NCI-H2029 (cell line): ENCODE results near the gene GPR78.
A peak's percentile ranks its signal among the peaks of the same experiment; 100 is the strongest.

Source experiments
- DNase-seq: peaks from one replicate; lab custom pipeline; 2025; lab: John Stamatoyannopoulos, UW

Gene GPR78

DNA sequence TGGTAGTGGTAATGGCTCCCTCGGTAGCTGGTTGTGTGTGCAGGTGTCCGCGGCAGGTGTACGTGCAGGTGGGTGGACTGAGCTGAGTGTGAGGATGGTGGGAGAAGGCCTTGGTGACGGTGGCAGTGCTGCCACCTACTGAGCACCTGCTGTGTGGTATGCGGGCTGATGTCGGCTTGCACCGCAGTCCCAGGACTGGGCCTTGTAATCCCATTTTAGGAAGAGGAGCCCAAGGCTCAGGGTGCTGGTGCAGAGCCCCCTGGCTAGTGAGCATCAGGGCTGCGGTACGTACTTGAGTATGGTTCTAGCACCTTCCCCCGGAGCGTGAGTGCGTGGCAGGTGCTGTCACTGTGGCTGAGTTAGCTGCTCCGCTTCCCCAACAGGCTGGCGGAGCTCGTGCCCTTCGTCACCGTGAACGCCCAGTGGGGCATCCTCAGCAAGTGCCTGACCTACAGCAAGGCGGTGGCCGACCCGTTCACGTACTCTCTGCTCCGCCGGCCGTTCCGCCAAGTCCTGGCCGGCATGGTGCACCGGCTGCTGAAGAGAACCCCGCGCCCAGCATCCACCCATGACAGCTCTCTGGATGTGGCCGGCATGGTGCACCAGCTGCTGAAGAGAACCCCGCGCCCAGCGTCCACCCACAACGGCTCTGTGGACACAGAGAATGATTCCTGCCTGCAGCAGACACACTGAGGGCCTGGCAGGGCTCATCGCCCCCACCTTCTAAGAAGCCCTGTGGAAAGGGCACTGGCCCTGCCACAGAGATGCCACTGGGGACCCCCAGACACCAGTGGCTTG lies 6.7 kb downstream of the GPR78 start:
- no peak for DNase-seq

DNA sequence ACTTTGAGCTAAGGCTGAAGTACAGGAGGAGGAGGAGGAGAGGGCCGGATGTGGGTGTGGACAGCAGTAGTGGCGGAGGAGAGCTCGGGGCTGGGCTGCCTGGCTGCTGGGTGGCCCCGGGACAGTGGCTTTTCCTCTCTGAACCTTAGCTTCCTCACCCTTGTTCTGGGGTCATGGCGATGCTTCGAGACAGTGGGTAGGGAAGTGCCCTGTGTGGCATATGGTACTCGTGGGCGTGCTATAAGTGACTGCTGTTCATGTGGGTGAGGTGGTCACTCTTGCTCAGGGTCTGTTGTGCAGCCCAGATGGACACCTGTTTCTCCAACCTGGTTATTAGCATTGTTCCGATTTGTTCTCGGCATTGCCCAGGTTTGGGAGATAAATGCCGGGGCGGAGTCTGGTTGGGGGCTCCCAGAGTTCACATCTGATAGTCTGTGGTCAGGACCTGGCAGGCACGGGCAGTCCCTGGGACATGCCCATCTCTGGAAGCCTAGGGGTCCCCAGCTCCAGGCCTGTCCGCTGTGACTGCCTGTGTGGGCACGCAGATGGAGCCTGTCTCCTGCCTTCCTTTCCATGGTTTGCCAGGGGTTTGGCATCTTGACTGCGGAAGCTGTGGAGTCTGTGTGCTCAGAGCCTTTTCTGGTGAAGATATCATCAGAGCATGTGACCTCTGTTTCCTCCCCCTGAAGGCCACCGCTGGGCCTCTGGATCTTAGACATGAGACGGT lies 7.4 kb downstream of the GPR78 start:
- DNase-seq = no peak

GRCh38 chr4:8588196-8588470 lies 7.9 kb downstream of the GPR78 start:
- no peak for DNase-seq

- DNase-seq = no peak
These were observed 9.1 kb downstream of the GPR78 start for GRCh38 chr4:8589336-8589735.

- DNase-seq = no peak
These were observed 9.8 kb downstream of the GPR78 start for GRCh38 chr4:8589823-8590545.

- no peak for DNase-seq
These were observed 10.3 kb downstream of the GPR78 start for GRCh38 chr4:8590546-8590880.

DNA sequence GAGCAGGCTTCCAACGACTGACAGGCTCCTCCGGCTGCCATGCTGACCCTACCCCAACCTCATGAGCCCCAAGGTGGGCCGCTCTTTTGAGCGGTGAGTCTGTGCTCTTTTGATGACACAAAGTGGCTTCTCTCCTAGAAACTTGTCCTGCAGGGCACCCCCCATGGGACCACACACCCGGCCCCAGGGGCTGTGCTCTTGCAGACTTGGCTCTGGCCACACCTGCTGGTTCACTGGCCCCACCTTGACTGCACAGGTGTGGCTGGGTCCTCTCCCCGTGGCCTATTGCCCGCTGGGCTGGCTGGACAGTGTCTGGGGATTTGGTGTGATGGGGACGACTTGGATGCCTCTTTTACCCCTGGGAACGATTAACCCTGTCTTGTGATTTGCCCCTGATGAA lies 10.9 kb downstream of the GPR78 start:
- no peak for DNase-seq

- DNase-seq = no peak
These were observed 11.6 kb downstream of the GPR78 start for GRCh38 chr4:8591626-8592365.

DNA sequence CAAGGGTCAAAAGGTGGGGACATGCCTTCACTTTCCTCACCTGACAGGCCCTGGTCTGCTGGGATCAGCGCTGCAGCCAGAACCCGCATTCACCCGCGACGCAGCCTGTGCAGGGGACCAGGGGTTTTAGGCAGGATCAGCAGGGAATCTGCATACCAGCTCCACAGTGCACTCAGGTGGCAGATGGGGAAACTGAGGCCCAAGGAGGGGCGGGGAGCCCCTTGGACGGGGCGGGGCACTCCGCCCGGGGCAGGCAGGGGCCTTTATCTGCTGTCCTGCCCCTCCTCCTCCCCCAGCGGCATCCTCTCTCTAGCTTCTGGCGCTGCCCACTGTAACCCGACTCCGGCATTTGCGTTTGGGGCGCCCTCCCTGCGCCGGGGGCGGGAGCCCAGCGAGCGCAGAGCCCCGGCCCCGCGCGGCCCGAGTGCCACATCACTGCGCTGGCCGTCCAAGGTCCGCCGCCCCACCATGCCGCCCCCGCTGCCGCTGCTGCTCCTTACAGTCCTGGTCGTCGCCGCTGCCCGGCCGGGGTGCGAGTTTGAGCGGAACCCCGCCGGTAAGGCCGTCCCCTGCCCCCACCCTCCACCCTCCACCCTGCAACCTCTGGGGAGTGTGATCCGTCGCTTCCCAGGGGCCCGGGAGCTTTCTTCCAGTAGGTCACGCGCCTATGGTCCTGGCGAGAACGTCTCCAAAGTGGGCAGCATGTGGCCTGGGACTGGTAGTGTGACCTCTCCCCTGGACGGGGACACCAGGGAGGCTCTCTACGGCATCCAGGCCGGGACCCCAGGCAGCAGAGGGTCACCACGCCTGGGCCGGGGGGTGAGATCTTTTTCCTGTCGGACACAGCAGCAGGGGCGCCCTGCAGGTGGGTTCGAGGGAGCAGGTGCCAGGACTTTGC lies 12.4 kb downstream of the GPR78 start, which contains the start of gene CPZ:
CPZ (plus strand) TSS at position 400 of the 898 bp plus-strand sequence; CDS start at position 469, 69 bp downstream.
- no peak for DNase-seq

DNA sequence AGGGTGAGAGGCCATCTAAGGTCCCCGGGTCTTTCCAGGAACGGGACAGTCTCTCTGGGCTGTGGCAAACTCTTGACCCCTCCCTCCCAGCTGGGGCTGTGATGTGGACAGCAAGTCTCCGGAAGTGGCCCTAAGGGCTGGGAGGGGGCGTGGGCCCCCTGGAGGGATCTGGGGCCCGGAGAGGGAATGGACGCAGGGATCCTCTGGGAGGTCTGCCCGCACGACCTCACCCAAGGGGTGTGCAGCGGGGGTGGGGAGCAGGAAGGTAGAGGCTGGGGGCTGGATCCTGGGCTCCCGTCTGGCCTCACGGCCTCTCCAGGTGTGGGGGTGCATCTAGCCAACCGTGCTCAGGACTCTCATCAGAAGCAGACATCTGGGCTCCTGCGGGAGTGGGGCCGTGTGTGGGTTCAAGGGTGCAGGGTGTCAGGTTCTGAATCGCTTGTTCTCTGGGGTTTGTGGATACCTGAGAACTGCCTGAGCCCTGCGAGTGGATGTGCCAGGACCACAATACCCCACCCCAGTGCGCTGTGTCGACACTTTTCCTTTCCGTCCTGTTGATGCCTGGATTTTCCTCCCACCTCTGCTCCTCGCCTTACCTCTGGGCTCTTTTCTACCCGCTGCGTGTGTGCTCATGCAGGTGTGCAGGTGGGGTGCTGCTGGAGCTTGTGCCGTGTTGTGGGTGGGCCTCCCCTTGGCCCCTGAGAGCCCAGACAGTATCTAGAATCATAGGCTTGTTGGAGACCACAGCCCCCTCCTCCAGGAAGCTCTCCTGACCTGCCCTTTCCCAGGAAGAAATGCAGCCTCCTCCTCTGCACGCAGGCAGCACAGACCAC lies 13.3 kb downstream of the GPR78 start:
- no peak for DNase-seq

GRCh38 chr4:8594097-8595038 lies 14.2 kb downstream of the GPR78 start:
- DNase-seq = peak; percentile 37

- peak; percentile 8 for DNase-seq
These were observed 15.3 kb downstream of the GPR78 start for GRCh38 chr4:8595237-8596087.

DNA sequence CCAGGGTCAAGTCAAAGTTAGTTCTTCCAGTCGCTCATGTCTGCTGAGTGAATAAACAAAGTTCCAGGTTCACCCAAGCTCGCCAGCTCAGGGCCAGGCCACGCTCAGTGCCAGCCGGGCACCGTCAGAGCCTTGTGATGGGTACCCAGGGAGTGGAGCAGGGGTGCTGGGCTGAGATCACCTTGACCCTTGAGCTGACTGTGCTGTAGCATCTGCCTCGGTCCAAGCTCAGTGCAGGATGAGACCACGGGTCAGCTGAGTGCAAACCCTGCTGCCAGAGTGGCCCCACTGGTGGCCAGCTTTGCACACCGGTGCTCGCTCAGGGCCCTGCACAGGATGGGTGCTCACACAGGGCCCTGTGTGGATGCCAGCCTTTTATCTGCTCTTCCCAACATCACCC lies 16.7 kb downstream of the GPR78 start:
- DNase-seq = no peak

DNA sequence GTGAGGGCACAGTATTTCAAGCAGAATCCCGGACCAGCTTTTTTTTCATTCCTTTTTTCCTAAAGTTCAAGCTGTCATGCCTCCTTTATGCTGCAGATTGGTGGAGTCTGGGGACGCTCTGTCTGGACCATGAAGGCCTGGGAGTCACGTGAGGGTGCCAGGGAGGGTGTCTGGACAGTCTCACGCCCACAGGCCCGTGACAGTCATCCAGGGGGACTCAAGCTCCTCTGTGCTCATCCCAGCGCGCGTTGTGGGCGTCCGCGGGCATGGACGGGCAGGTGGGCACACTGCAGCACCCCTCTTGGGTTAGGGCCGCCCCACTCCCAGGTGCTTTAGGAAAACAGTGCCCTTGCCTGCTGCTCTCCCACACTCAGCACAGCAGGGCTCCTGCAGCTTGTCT lies 17.1 kb downstream of the GPR78 start:
- no peak for DNase-seq

DNA sequence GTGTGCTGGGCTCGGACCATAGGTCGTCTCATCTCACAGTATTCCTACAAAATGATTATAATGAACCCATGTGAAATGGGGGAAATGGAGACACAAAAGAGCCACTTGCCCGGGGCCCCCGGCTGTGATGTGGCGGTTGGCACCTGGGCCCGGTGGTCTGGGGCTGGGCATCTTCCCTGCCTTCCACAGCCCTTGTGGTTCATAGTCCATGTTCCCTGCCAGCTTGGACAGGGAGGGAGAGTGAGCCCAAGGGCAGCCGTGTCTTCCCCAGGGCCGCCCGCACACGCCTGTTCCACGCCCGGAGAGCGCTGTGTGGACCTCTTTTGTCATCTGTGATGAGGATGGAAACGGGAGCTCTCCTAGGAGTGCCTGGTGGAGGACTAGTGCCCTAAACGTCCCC lies 17.6 kb downstream of the GPR78 start:
- DNase-seq = no peak

DNA sequence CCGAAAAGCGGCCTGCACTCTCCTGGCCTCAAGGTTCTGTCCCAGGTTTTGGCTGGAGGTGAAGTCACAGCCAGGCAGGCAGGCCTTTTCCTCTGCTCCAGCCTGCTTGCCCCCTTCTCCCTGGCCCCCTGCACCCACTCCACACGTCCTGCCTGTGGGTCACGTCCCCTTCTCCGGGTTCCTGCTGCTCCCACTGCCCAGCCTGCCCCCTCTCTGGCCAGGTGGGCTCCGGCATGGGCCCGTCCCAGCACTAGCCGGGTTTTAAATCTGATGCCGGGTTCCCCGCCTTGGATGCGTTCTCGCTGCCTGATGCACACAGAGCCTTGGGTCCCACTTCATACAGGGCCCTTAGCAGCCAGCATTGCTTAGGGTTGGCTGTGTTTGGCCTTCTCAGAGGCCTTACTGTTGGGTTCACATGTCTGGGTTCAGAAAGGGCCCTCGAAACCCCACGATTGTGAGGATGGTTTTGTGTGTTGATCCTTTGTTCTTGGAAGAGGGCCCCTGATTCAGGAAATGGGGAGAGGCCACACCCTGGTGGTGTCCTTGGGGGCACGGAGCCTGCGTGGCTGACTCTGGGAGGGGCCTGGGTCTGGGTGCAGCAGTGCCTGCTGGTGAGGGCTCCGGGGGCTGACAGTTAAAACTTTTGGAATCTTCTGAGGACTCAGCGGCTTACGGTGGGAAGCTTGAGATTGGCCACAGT lies 18.3 kb downstream of the GPR78 start:
- no peak for DNase-seq

DNA sequence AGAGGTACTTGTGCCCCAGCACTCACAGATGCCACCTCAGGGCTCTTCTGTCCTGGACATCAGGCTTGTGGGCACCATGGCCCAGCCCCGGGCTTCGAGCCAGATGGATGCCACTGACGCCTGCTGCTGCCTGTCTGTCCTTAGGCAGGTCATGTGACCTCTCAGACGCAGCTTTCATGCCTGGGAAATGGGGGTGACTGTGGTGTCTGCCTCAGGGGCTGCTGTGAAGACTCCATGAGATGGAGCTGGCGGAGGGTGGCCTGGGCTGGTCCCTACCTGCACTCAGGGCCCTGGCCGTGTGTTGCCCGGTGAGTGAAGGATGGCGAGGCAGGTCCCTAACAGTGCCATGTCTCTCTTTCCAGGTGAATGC lies 18.9 kb downstream of the GPR78 start:
- no peak for DNase-seq

GRCh38 chr4:8599657-8600056 lies 19.5 kb downstream of the GPR78 start:
- DNase-seq = no peak
